Prostate gland (tissue), 2 donors: Measurements from ENCODE around the gene STAB2.

Experiments used
- POLR2A ChIP-seq: fragments of 450-650 bp; IDR thresholded peaks from one replicate; pipeline ENCODE4 v1.6.1; 2016; ENCODE audit warnings: antibody characterized with exemption, mild to moderate bottlenecking
- POLR2AphosphoS5 ChIP-seq: sonication (generic); formaldehyde crosslinking; IDR thresholded peaks from one replicate; pipeline ENCODE4 v1.6.1; 2017; ENCODE audit warnings: antibody characterized with exemption
- TF ChIP-seq, protein P1 (sequence below), 4 experiments: fragments of 200-600 bp in 2 of 4; fragments of 450-650 bp in 2 of 4; sonication (generic) in 2 of 4; IDR thresholded peaks; 1 replicate in 3 of 4; 2 replicates in 1 of 4; pipeline ENCODE4 v1.5.1; 2016 to 2019; ENCODE audit warnings: antibody characterized with exemption in 4 of 4, mild to moderate bottlenecking in 2 of 4, moderate library complexity in 2 of 4

GRCh38 chr12:103642240-103642864, 55.3 kb downstream of the STAB2 start:
- TF ChIP-seq, protein P1, sequence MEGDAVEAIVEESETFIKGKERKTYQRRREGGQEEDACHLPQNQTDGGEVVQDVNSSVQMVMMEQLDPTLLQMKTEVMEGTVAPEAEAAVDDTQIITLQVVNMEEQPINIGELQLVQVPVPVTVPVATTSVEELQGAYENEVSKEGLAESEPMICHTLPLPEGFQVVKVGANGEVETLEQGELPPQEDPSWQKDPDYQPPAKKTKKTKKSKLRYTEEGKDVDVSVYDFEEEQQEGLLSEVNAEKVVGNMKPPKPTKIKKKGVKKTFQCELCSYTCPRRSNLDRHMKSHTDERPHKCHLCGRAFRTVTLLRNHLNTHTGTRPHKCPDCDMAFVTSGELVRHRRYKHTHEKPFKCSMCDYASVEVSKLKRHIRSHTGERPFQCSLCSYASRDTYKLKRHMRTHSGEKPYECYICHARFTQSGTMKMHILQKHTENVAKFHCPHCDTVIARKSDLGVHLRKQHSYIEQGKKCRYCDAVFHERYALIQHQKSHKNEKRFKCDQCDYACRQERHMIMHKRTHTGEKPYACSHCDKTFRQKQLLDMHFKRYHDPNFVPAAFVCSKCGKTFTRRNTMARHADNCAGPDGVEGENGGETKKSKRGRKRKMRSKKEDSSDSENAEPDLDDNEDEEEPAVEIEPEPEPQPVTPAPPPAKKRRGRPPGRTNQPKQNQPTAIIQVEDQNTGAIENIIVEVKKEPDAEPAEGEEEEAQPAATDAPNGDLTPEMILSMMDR (IDR thresholded peaks at IDR 0.05) = no peak
- no peak for TF ChIP-seq POLR2A
- TF ChIP-seq POLR2AphosphoS5 = no peak
